NOMO-1 treated with dmso at 0.1 percent for 144 hours (cell line): ENCODE measurements around the gene NTSR2.

Experiments used
- DNase-seq: peaks from one replicate; lab custom pipeline; 2025; ENCODE audit not compliant: unreplicated experiment; lab: John Stamatoyannopoulos, UW

The NTSR2 gene

DNA sequence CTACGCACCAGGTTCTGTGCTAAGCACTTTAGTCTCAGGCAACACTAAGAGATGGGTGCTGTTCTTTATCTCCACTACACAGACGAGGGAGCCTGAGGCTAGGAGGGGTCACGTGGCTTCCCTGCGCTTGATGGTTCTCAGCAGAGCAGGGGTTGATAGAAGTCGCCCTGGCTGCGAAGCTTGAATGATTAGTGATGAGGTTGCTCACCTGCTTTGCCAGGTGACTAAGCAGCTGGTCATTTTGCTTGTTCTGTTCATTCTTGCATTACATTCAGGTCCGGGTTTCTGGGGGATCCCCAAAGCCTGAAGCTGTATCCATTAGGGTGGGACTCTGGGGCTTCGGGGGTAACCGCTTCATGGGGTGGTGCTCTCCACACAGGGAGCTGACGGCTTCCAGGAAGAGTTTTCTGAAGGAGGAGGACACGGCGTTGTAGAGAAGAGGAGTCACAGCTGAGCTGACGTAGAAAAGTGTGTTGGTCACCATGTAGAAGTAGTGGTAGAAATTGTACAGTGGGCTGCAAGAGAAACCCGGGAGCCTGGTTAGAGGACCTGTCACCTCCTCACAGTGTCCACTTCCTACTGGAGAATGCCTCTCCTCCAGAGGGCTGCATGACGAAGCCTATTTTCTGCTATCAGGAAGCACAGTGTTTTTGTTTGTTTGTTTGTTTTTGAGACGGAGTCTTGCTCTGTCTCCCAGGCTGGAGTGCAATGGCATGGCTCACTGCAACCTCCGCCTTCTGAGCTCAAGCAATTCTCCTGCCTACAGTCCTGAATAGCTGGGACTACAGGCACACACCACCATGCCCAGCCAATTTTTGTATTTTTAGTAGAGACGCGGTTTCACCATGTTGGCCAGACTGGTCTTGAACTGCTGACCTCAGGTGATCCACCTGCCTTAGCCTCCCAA, 11.5 kb downstream of the NTSR2 start:
- DNase-seq: no peak

- DNase-seq: no peak
These were observed 12.3 kb downstream of the NTSR2 start for GRCh38 chr2:11657646-11658045.

- DNase-seq: no peak
These were observed 12.8 kb downstream of the NTSR2 start for GRCh38 chr2:11657195-11657594.

DNA sequence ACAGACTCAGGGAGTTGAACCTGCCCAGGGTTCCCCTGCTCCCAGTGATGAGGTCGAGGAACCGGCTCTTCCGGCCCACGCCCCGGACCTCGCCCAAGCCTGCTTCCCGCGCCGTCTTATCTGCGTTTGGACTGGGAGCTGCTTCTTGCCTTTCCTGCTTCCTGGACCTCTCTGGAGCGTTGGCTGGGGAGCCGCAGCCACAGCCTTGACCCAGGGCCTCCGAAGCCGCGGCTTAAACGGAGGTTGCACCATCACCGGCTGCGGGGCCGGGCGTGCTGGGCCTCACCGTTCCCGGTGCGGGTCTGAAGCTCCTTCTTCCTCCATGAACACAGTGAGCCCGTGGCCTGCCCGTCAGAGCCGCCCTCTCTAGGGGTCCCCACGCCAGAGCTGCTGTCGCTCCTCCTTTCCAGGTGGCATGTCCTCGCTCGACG, 13.3 kb downstream of the NTSR2 start:
- DNase-seq: no peak

GRCh38 chr2:11656252-11656651, 13.7 kb downstream of the NTSR2 start:
- DNase-seq: no peak

DNA sequence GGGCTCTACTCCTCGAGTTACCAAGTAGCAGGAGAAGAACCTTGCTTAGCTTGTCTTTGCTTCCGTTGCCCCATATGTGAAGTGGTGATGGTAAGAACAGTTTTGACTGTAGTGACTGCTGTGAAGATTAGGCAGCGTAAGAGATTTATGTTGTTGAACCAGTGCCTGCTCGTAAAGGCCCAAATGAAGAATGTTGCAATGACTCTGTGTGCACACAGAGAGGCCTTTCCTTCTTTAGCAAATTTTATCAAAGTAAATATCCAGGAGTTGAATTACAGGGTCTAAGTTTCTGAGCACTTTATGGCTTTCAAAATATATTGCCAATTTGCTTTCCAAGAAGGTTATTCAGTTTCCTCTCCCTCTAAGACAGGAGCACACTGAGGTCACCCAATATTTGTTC, 14.5 kb downstream of the NTSR2 start:
- no peak for DNase-seq

DNA sequence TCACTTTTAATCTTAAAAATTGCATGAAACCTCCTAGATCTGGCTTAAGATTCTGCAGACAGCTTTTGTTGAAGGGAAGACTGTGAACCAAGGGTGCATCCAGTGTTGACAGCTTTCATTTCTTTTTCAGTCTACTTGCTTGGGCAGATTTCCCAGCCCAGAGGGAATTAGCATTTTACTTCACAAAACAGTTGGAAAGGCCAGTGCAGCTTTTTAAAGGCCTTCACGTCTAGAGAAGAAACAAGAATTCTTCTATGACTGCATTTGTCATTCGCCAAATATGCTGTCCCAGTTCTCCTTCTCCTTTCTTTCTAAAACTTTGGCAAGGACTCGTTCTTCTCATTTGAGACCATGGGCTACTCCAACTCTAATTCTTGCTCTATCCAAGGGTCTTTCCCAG, 17.4 kb downstream of the NTSR2 start:
- DNase-seq: no peak

DNA sequence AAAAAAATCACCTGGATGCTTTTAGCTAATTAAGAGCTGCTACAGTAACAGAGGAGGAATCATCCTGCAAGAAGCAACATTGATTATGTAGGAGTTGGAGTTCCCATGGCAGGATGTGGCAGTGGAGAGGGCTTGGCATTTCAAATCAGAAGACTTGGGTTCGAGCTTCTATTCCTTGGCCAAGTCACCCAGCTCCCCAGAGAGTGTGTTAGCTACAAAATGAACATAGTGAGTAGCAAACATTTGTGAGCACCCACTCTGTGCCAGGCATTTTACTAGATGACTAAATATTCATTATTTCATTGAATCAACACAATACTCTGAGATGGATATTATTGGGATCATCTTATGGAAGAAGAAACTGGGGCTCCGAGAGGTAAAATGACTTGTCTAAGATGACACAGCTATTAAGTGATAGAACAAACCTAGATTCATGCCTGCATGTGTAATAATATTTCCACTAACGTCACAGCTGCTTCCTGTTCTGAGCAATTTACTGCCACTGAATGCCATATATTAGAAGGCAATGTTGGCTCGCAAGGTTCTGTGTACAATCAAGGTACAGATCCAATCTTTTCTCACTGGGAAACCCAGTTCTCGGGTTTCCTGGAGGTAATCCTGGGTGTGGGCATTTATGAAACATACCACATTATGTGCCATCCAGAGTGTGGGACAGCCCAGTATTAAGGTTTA, 18.0 kb downstream of the NTSR2 start:
- no peak for DNase-seq

DNA sequence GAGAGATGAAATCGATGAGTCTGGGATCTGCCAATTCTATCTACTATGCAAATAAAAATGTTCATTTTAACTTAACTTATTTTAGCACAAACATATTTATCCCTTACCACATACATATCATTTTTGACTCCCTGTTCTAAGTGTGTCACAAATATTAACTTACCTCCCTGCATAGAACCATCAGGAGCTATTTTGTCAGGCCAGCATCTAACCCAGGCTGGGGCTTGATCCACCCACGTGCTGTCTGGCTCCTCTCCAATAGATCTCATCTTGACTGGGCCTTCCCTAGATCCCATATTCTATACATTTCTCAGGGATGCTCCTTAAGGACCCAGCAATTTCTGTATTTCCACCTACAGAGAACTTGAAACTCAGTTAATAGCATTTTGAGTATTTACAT, 20.9 kb downstream of the NTSR2 start:
- DNase-seq: no peak

DNA sequence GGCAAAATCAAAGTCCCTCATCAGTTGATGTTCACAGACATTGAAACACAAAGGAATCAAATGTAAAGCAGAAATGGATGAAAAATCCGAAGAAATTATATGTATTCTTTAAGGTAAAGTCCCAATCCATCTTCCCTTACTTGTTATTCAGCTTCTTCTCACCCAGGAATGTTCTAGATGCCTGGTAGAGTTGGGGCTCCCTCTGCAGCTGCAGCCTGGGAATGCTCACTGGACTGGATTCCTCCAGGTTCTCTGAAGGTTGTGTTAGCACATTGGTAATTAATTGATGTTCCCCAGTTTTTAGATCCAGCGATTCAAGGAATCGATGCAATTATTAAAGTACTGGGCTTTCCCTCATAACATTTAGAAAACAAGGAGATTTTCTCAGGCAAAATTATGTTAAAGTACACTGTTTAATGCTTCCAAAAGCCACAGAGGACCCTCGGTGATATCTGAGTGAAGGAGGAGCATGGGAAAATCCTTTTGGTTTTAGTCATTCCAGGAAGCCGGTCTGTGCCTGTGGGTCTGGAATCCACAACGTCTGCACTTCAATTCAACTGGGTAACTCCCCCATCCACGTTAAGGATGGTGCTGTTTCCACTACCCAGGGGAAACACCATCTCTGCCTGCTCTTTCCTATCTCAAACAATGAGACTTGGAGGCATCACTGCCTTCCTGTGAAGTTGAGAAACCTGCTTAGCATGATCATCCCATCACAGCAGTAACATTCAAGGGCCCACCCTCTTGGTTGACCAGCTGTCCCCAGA, 22.0 kb downstream of the NTSR2 start:
- no peak for DNase-seq

DNA sequence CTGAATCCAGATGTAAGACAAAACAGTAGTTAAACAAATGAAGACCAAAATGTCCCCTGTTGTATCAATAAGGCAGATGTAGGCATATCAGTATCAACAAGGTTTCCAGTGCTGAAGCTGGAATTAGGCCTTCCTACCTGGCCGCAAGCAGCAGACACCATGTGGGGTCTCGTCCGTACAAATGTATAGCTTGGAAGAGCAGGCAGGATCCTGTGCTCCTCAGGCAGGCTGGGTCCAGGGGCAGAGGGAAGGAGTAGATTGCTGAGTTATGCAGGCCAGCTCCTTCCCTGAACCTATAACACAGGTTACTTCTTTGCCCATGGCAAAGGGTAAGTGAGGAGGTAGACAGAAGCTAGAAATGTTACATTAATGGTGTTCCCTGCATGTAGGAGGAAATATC, 23.5 kb downstream of the NTSR2 start:
- DNase-seq: no peak

- DNase-seq: no peak
These were observed 25.7 kb downstream of the NTSR2 start for GRCh38 chr2:11644293-11644692.

- no peak for DNase-seq
These were observed 27.0 kb downstream of the NTSR2 start for GRCh38 chr2:11642972-11643371.

DNA sequence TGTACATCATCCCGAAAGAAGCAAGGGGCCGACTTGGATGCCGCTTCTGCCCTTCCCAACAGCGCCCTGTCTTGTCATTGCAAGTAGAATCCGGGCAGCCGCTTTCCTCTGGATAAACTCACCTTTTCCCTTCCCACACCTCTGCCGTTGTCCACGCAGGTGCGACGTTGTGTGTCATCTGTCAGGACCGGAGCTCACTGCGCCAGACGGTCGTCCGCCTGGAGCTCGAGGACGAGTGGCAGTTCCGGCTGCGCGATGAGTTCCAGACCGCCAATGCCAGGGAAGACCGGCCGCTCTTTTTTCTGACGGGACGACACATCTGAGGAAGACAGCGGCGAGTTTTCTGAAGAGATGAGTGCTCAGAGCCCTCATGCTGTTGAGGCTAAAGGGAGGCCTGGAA, 29.9 kb downstream of the NTSR2 start:
- DNase-seq: no peak

- DNase-seq: no peak
These were observed 30.5 kb downstream of the NTSR2 start for GRCh38 chr2:11639503-11639902.

DNA sequence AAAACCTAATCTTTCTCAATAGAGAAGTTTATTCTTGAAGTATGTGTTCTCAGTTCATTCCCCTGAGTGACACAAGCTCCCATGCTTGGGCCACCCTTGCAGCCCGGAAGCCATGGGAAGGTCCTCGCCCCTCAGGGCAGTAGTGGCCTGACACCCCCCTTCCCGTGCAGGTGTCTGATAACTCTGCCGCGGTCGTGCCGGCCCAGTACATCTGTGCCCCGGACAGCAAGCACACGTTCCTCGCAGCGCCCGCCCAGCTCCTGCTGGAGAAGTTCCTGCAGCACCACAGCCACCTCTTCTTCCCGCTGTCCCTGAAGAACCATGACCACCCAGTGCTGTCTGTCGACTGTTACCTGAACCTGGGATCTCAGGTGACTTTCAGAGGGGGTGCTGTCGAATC, 32.4 kb downstream of the NTSR2 start:
- DNase-seq: no peak

- DNase-seq: no peak
These were observed 33.3 kb downstream of the NTSR2 start for GRCh38 chr2:11636593-11637295.

GRCh38 chr2:11635141-11635540, 34.9 kb downstream of the NTSR2 start:
- no peak for DNase-seq

GRCh38 chr2:11634584-11634983, 35.4 kb downstream of the NTSR2 start:
- no peak for DNase-seq

GRCh38 chr2:11633923-11634478, 36.0 kb downstream of the NTSR2 start:
- DNase-seq: no peak

DNA sequence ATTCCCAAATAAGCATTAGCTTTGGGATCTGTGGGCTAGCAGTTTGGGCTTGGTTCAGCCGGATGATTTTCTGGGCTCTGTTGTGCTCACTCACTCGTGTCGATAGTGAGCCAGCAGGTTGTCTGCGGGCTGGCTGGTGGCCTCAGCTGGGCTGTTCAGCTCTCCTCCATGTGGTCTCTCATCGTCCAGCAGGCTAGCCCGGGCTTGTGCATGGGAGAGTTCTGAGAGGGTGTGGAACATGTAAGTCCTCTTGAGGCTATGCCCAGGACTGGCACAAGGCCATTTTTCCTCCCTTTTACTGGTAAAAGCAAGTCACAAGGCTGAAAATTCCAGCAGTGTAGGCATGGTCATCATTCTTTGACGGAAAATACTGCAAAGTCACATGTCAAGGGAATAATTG, 38.5 kb downstream of the NTSR2 start:
- no peak for DNase-seq
